ENCODE results near the gene STX10.

The STX10 gene

DNA sequence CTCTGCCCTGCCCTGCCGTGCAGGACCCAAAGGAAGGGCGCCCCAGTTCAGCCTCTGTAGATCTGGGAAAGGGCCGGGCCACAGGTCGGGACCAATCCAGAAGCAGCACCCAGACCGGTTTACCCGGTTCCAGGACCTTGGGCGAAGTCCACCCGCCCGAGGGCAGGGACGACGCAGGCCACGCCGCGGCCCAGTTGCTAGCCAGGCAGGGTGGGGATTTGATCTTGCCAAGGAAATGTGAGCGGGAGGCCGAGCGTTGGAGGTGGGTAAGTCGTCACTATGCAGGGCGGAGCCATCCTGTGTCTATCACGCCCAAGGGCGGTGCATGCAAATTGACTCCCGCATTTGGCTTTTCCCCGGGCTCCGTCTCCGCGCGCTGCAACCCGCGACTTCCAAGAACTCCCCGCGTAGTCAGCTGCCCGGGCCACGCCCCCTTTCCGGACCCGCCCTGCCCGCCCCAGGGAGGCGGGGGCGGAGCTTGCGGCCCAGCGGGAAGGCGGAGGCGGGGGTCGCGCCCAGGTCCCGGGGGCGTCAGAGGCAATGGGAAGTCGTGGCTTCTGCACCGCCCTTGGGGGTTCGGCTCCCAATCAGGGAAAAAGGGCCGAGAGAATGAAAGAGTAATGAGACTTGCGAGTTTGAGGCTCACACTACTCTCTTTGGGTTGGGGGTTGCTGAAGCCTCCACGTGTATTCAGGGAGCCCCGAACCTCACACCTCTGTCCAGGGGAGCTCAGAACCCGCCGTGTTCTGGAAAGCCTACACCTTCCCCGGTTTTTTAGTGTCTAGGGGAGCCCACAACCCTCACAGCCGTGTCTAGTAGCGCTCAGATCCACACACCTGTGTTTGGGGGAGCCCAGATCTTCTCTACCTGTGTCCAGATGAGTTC, 12.8 kb upstream of the STX10 start:
- CTCF ChIA-PET: interaction anchor here (0.6 kb wide), 3 partner anchors 8 to 187 kb away, joined by 3 read pairs; no protein-coding TSS in a partner anchor
- DNase-seq (ENCODE audit: low spot score): peak; percentile 89
- TF ChIP-seq, protein P1, sequence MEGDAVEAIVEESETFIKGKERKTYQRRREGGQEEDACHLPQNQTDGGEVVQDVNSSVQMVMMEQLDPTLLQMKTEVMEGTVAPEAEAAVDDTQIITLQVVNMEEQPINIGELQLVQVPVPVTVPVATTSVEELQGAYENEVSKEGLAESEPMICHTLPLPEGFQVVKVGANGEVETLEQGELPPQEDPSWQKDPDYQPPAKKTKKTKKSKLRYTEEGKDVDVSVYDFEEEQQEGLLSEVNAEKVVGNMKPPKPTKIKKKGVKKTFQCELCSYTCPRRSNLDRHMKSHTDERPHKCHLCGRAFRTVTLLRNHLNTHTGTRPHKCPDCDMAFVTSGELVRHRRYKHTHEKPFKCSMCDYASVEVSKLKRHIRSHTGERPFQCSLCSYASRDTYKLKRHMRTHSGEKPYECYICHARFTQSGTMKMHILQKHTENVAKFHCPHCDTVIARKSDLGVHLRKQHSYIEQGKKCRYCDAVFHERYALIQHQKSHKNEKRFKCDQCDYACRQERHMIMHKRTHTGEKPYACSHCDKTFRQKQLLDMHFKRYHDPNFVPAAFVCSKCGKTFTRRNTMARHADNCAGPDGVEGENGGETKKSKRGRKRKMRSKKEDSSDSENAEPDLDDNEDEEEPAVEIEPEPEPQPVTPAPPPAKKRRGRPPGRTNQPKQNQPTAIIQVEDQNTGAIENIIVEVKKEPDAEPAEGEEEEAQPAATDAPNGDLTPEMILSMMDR (conservative IDR thresholded peaks at IDR 0.05; ENCODE audit: low read depth): no peak
- POLR2A ChIA-PET (ENCODE audit: low non-redundant PET): interaction anchor here (0.9 to 2.5 kb wide), 3 partner anchors 8 to 19 kb away, joined by 4 to 18 read pairs (median 9); no protein-coding TSS in a partner anchor
- H3K27ac ChIP-seq: peak overlapping the region; percentile 100

DNA sequence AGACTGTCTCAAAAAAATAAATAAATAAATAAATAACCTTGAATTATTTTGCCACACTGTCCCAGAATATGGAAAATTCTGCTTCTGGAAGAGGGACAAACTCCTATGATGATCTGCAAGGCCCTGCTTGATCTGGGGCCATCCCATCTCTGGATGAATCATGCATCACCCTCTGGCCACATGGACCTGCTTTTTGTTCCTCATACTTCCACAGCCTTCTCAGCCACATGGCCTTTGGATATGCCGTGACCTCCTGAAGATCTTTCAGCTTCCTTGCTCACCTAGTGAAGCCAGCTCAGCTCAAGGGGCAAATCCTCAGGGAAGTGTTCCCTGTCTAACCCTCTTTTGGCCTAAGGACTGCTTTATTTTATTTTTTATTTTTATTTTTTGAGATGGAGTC, 10.4 kb upstream of the STX10 start:
- CTCF ChIA-PET: interaction anchor here (0.6 kb wide), 1 partner anchor 687 kb away, joined by 4 read pairs; no protein-coding TSS in a partner anchor
- POLR2A ChIA-PET (ENCODE audit: low non-redundant PET): no interaction called here
- peak overlapping the region; percentile 100 for H3K27ac ChIP-seq

DNA sequence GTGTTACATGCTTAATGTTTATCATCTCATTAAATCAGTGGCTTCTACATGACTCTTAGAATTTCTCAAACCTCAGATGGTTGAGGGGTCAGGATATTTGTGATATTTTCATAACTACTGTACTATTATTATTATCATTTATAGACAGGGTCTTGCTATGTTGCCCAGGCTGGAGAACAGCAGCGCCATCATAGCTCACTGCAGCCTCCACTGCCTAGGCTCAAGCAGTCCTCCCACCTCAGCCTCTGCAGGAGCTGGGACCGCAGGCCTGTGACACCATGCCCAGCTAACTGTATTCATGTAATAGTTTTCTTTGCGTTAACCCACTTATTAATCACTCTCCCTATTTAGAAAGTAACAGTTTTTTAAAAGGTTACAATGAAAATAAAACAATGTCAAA, 9.5 kb upstream of the STX10 start:
- CTCF ChIA-PET: no interaction called here
- POLR2A ChIA-PET (ENCODE audit: low non-redundant PET): no interaction called here
- peak overlapping the region; percentile 100 for H3K27ac ChIP-seq
- DNase-seq (ENCODE audit: low spot score): no peak
- TF ChIP-seq, protein P1 (conservative IDR thresholded peaks at IDR 0.05; ENCODE audit: low read depth): no peak

More for the DNA sequence above, 10.4 kb upstream of the STX10 start:
- TF ChIP-seq, protein P1 (conservative IDR thresholded peaks at IDR 0.05; ENCODE audit: low read depth): no peak
- no peak for DNase-seq (ENCODE audit: low spot score)

DNA sequence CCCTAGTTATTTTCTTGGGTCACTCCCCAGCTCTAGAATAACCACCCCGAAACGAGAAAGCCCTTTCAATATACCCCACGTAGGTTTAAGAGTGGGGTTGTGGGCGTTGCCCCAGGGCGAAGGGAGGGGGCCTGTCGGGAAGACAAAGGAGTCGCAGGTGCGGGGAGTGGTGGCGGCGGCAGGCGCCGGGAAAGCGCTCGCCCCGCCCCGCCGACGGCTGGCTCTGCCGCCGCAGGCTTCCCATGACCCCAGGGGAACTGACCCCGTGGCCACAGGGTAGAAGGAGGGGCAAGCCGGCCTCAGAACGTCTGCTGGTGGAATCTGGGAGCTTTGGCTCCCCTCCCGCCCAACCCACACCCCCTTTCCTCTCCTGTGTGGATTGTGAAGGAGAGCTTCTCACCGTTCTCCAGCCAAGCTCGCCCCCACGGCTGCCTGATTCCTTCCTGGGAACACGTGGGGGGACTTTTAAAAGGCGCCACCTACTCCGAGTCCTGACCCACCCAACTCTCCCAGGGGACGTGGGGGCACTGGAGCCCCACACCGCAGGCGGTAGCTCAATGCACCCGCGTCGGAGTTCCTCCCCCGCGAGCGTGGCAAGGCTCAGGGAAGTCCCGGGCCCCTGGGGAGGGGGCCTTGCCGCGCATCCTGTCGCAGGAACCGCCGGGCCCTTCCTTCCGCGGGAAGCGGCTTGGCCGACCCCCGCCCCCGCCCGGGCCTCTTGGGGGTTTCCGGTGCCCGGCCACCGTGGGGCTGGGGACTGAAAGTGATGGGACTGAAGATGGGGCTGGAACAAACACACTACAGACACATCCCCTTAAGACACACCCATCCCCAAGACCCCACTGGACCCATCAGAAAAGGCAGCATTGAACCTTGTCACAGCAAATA, 5.5 kb upstream of the STX10 start:
- TF ChIP-seq, protein P1 (conservative IDR thresholded peaks at IDR 0.05; ENCODE audit: low read depth): no peak
- ChIA-PET POLR2A (ENCODE audit: low non-redundant PET) (interaction anchor here (0.5 to 2.0 kb wide), 7 partner anchors 8 to 179 kb away, joined by 3 to 9 read pairs (median 5); no protein-coding TSS in a partner anchor), CTCF (interaction anchor here (0.6 to 1.3 kb wide), 5 partner anchors 26 to 191 kb away, joined by 3 to 9 read pairs (median 4); no protein-coding TSS in a partner anchor)
- H3K27ac ChIP-seq: peak overlapping the region; percentile 100
- DNase-seq (ENCODE audit: low spot score): peak; percentile 64

DNA sequence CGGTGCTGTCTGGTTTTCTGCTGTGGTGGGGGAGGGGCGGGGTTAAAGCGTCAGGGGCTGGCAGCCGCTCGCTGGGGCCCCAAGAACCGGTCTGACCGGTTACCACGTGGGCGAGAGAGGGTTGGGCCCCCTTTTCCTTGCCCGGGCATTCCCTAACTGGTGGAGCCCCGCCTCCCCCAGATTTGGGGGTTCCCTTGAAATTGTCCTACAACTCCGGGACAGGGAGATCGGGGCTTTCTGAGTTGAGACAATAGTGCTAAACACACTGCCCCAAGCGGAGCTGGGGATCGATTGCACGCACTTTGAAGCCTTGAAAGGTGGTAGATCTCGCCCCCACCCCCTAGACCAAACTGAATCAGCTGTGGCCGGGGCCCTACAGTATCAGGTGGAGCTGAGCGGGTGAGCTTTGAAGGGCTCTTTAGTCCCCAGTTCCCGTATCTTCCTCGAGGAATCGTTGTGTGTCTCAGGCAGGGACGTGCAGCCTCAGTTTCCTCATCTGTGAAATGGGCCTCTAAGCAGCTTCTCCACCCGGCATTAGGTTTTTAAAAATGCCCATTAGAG, 4.8 kb upstream of the STX10 start:
- TF ChIP-seq, protein P1 (conservative IDR thresholded peaks at IDR 0.05; ENCODE audit: low read depth): peak; percentile 39
- ChIA-PET POLR2A (ENCODE audit: low non-redundant PET) (interaction anchor here (1.3 to 2.0 kb wide), 5 partner anchors 8 to 104 kb away, joined by 3 to 9 read pairs (median 6); no protein-coding TSS in a partner anchor), CTCF (interaction anchor here (0.9 to 1.3 kb wide), 4 partner anchors 9 to 190 kb away, joined by 3 to 9 read pairs (median 4); no protein-coding TSS in a partner anchor)
- DNase-seq (ENCODE audit: low spot score): peak; percentile 86
- H3K27ac ChIP-seq: peak overlapping the region; percentile 100
